Measurements from ENCODE around the gene ABT1. TPM values are rescaled to one million over a fixed set of nuclear protein-coding genes. Genes with fewer than 3 reads are reported as not detected.

The ABT1 gene
- total RNA-seq, 1 experiment from 2014 or later, result 21.6 TPM

DNA sequence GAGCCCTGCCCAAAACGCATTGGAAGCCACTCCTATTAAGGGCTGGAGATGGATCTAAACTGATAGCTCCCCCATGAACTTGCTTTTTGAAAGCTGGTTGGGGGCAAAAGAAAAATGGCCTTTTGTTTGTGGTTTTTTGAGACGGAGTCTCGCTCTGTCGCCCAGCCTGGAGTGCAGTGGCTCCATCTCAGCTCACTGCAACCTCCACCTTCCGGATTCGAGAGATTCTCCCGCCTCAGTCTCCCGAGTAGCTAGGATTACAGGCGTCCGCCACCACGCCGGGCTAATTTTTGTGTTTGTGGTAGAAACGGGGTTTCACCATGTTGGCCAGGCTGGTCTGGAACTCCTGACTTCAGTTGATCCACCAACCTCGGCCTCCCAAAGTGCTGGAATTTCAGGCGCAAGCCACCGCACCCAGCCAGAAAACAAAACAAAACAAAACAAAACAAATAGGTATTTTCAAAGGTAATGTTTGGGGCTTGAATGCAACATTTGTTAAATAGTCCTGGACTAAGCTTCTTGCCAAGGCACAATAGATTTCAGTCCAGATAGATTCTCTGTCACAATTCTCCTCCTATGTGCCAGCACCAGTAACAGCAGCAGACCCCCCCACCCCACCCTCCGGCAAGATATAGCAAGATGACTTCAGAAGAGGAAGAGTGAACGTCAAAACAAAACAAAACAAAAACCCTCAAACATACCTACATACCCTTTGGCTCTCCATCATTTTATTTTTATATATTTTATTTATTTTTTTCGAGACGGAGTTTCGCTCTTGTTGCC lies 26.5 kb upstream of the ABT1 start:
- Mint-ChIP-seq H3K9me3 (no peaks in the 10 kb centered on the region), H3K4me1 (peaks cover 9% of the 10 kb centered on the region; the same call in 1 of the 2 replicates), H3K36me3 (peaks cover 3% of the 10 kb centered on the region; the same call in 1 of the 2 replicates), H3K4me3 (peak overlapping the region; percentile 8; the same call in 1 of the 2 replicates), H3K27me3 (ENCODE audit: low read depth) (peaks cover 4% of the 10 kb centered on the region), H3K27ac (no peak overlapping the region)
- CTCF ChIA-PET, result interaction anchor here (0.8 to 3.4 kb wide), 6 partner anchors 25 to 248 kb away, joined by 3 to 21 read pairs (median 4); partner anchors contain the start of gene HMGN4
- POLR2A ChIA-PET, result interaction anchor here (0.7 kb wide), 1 partner anchor 37 kb away, joined by 3 read pairs; no protein-coding TSS in a partner anchor
- no peak for ATAC-seq
- no peak for DNase-seq (ENCODE audit: low spot score)
- TF ChIP-seq, protein P1, sequence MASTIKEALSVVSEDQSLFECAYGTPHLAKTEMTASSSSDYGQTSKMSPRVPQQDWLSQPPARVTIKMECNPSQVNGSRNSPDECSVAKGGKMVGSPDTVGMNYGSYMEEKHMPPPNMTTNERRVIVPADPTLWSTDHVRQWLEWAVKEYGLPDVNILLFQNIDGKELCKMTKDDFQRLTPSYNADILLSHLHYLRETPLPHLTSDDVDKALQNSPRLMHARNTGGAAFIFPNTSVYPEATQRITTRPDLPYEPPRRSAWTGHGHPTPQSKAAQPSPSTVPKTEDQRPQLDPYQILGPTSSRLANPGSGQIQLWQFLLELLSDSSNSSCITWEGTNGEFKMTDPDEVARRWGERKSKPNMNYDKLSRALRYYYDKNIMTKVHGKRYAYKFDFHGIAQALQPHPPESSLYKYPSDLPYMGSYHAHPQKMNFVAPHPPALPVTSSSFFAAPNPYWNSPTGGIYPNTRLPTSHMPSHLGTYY (CRISPR knock-in tag; IDR thresholded peaks at IDR 0.05), result no peak
- TF ChIP-seq ZNF532 (CRISPR knock-in tag; IDR thresholded peaks at IDR 0.05; ENCODE audit: borderline replicate concordance), result no peak
- TF ChIP-seq ZSCAN18 (CRISPR knock-in tag; IDR thresholded peaks at IDR 0.05), result no peak
- no peak for TF ChIP-seq TCF7 (CRISPR knock-in tag; IDR thresholded peaks at IDR 0.05; ENCODE audit: low read depth)
- TF ChIP-seq GABPB1 (CRISPR knock-in tag; IDR thresholded peaks at IDR 0.05), result no peak
- no peak for TF ChIP-seq ELF4 (CRISPR knock-in tag; IDR thresholded peaks at IDR 0.05; ENCODE audit: low read depth)
- TF ChIP-seq ZBTB43 (CRISPR knock-in tag; IDR thresholded peaks at IDR 0.05), result no peak
- TF ChIP-seq SMAD3 (CRISPR knock-in tag; IDR thresholded peaks at IDR 0.05; ENCODE audit: borderline replicate concordance), result no peak
- no peak for TF ChIP-seq RELA (CRISPR knock-in tag; IDR thresholded peaks at IDR 0.05; ENCODE audit: borderline replicate concordance)
- TF ChIP-seq, protein P2, sequence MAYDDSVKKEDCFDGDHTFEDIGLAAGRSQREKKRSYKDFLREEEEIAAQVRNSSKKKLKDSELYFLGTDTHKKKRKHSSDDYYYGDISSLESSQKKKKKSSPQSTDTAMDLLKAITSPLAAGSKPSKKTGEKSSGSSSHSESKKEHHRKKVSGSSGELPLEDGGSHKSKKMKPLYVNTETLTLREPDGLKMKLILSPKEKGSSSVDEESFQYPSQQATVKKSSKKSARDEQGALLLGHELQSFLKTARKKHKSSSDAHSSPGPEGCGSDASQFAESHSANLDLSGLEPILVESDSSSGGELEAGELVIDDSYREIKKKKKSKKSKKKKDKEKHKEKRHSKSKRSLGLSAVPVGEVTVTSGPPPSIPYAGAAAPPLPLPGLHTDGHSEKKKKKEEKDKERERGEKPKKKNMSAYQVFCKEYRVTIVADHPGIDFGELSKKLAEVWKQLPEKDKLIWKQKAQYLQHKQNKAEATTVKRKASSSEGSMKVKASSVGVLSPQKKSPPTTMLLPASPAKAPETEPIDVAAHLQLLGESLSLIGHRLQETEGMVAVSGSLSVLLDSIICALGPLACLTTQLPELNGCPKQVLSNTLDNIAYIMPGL (CRISPR knock-in tag; IDR thresholded peaks at IDR 0.05), result no peak
- TF ChIP-seq, protein P3, sequence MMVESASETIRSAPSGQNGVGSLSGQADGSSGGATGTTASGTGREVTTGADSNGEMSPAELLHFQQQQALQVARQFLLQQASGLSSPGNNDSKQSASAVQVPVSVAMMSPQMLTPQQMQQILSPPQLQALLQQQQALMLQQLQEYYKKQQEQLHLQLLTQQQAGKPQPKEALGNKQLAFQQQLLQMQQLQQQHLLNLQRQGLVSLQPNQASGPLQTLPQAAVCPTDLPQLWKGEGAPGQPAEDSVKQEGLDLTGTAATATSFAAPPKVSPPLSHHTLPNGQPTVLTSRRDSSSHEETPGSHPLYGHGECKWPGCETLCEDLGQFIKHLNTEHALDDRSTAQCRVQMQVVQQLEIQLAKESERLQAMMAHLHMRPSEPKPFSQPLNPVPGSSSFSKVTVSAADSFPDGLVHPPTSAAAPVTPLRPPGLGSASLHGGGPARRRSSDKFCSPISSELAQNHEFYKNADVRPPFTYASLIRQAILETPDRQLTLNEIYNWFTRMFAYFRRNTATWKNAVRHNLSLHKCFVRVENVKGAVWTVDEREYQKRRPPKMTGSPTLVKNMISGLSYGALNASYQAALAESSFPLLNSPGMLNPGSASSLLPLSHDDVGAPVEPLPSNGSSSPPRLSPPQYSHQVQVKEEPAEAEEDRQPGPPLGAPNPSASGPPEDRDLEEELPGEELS (CRISPR knock-in tag; IDR thresholded peaks at IDR 0.05), result no peak
- TF ChIP-seq ZNF416 (CRISPR knock-in tag; IDR thresholded peaks at IDR 0.05), result no peak
- TF ChIP-seq JAZF1 (CRISPR knock-in tag; IDR thresholded peaks at IDR 0.05), result no peak
- no peak for TF ChIP-seq MLX (CRISPR knock-in tag; IDR thresholded peaks at IDR 0.05)
- TF ChIP-seq, protein P4, sequence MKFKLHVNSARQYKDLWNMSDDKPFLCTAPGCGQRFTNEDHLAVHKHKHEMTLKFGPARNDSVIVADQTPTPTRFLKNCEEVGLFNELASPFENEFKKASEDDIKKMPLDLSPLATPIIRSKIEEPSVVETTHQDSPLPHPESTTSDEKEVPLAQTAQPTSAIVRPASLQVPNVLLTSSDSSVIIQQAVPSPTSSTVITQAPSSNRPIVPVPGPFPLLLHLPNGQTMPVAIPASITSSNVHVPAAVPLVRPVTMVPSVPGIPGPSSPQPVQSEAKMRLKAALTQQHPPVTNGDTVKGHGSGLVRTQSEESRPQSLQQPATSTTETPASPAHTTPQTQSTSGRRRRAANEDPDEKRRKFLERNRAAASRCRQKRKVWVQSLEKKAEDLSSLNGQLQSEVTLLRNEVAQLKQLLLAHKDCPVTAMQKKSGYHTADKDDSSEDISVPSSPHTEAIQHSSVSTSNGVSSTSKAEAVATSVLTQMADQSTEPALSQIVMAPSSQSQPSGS (CRISPR knock-in tag; IDR thresholded peaks at IDR 0.05; ENCODE audit: borderline replicate concordance, low read depth), result no peak
- no peak for TF ChIP-seq ETV6 (CRISPR knock-in tag; IDR thresholded peaks at IDR 0.05)
- TF ChIP-seq, protein P5, sequence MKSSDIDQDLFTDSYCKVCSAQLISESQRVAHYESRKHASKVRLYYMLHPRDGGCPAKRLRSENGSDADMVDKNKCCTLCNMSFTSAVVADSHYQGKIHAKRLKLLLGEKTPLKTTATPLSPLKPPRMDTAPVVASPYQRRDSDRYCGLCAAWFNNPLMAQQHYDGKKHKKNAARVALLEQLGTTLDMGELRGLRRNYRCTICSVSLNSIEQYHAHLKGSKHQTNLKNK (CRISPR knock-in tag; IDR thresholded peaks at IDR 0.05), result no peak
- TF ChIP-seq, protein P6, sequence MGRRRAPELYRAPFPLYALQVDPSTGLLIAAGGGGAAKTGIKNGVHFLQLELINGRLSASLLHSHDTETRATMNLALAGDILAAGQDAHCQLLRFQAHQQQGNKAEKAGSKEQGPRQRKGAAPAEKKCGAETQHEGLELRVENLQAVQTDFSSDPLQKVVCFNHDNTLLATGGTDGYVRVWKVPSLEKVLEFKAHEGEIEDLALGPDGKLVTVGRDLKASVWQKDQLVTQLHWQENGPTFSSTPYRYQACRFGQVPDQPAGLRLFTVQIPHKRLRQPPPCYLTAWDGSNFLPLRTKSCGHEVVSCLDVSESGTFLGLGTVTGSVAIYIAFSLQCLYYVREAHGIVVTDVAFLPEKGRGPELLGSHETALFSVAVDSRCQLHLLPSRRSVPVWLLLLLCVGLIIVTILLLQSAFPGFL (CRISPR knock-in tag; IDR thresholded peaks at IDR 0.05; ENCODE audit: borderline replicate concordance), result no peak
